Measurements from ENCODE around the gene PTGIR.

The PTGIR gene

GRCh38 chr19:46621191-46622117 lies 3.4 kb downstream of the PTGIR start:
- Histone ChIP-seq H3K9ac (ENCODE audit: insufficient read length) (no peak overlapping the region), H3K9me3 (ENCODE audit: low read depth, low read length) (no peaks in the 10 kb centered on the region), H3K36me3 (ENCODE audit: insufficient read depth, low read length) (no peaks in the 10 kb centered on the region), H3K4me3 (no peak overlapping the region), H3K27ac (no peak overlapping the region)
- no peak for DNase-seq (ENCODE audit: low read depth, low spot score)
- no peak for TF ChIP-seq POLR2AphosphoS5 (IDR thresholded peaks at IDR 0.05; ENCODE audit: borderline replicate concordance, low read depth, low read length)
- no peak for TF ChIP-seq FOXP2 (optimal IDR thresholded peaks at IDR 0.05; ENCODE audit: control extremely low read depth, extremely low read length, insufficient read depth)
- TF ChIP-seq EZH2 (IDR thresholded peaks at IDR 0.05), result no peak

- Histone ChIP-seq H3K9me3 (ENCODE audit: low read depth, low read length) (no peaks in the 10 kb centered on the region), H3K9ac (ENCODE audit: insufficient read length) (no peak overlapping the region), H3K27ac (no peak overlapping the region), H3K4me3 (no peak overlapping the region), H3K36me3 (ENCODE audit: insufficient read depth, low read length) (no peaks in the 10 kb centered on the region)
- no peak for DNase-seq (ENCODE audit: low read depth, low spot score)
- no peak for TF ChIP-seq EZH2 (IDR thresholded peaks at IDR 0.05)
- TF ChIP-seq POLR2AphosphoS5 (IDR thresholded peaks at IDR 0.05; ENCODE audit: borderline replicate concordance, low read depth, low read length), result no peak
- no peak for TF ChIP-seq FOXP2 (optimal IDR thresholded peaks at IDR 0.05; ENCODE audit: control extremely low read depth, extremely low read length, insufficient read depth)
Observed at GRCh38 chr19:46620716-46621115, 4.2 kb downstream of the PTGIR start.

- H3K27ac ChIP-seq, result no peak overlapping the region
- no peak overlapping the region for H3K9ac ChIP-seq (ENCODE audit: insufficient read length)
- no peaks in the 10 kb centered on the region for H3K9me3 ChIP-seq (ENCODE audit: low read depth, low read length)
- DNase-seq (ENCODE audit: low read depth, low spot score), result no peak
- no peak for TF ChIP-seq EZH2 (IDR thresholded peaks at IDR 0.05)
- no peak for TF ChIP-seq FOXP2 (optimal IDR thresholded peaks at IDR 0.05; ENCODE audit: control extremely low read depth, extremely low read length, insufficient read depth)
- no peak for TF ChIP-seq POLR2AphosphoS5 (IDR thresholded peaks at IDR 0.05; ENCODE audit: borderline replicate concordance, low read depth, low read length)
- H3K36me3 ChIP-seq (ENCODE audit: insufficient read depth, low read length), result no peaks in the 10 kb centered on the region
- H3K4me3 ChIP-seq, result no peak overlapping the region
Observed at GRCh38 chr19:46620267-46620666, 4.6 kb downstream of the PTGIR start.

GRCh38 chr19:46618670-46619231 lies 6.1 kb downstream of the PTGIR start:
- Histone ChIP-seq H3K27ac (no peak overlapping the region), H3K9ac (ENCODE audit: insufficient read length) (no peak overlapping the region)
- DNase-seq (ENCODE audit: low read depth, low spot score), result no peak

GRCh38 chr19:46617601-46618000 lies 7.3 kb downstream of the PTGIR start:
- H3K4me3 ChIP-seq, result no peak overlapping the region
- no peaks in the 10 kb centered on the region for H3K36me3 ChIP-seq (ENCODE audit: insufficient read depth, low read length)
- H3K27ac ChIP-seq, result no peak overlapping the region
- no peak for DNase-seq (ENCODE audit: low read depth, low spot score)
- H3K9me3 ChIP-seq (ENCODE audit: low read depth, low read length), result no peaks in the 10 kb centered on the region
- no peak overlapping the region for H3K9ac ChIP-seq (ENCODE audit: insufficient read length)
- no peak for TF ChIP-seq EZH2 (IDR thresholded peaks at IDR 0.05)
- no peak for TF ChIP-seq POLR2AphosphoS5 (IDR thresholded peaks at IDR 0.05; ENCODE audit: borderline replicate concordance, low read depth, low read length)
- no peak for TF ChIP-seq FOXP2 (optimal IDR thresholded peaks at IDR 0.05; ENCODE audit: control extremely low read depth, extremely low read length, insufficient read depth)

More at GRCh38 chr19:46618670-46619231, 6.1 kb downstream of the PTGIR start:
- H3K36me3 ChIP-seq (ENCODE audit: insufficient read depth, low read length), result no peaks in the 10 kb centered on the region
- no peaks in the 10 kb centered on the region for H3K9me3 ChIP-seq (ENCODE audit: low read depth, low read length)
- TF ChIP-seq POLR2AphosphoS5 (IDR thresholded peaks at IDR 0.05; ENCODE audit: borderline replicate concordance, low read depth, low read length) (no peak), FOXP2 (optimal IDR thresholded peaks at IDR 0.05; ENCODE audit: control extremely low read depth, extremely low read length, insufficient read depth) (no peak), EZH2 (IDR thresholded peaks at IDR 0.05) (no peak)
- no peak overlapping the region for H3K4me3 ChIP-seq

- H3K9me3 ChIP-seq (ENCODE audit: low read depth, low read length), result no peaks in the 10 kb centered on the region
- no peak overlapping the region for H3K27ac ChIP-seq
- no peak for TF ChIP-seq EZH2 (IDR thresholded peaks at IDR 0.05)
- TF ChIP-seq POLR2AphosphoS5 (IDR thresholded peaks at IDR 0.05; ENCODE audit: borderline replicate concordance, low read depth, low read length), result no peak
- no peak for TF ChIP-seq FOXP2 (optimal IDR thresholded peaks at IDR 0.05; ENCODE audit: control extremely low read depth, extremely low read length, insufficient read depth)
- H3K4me3 ChIP-seq, result no peak overlapping the region
- H3K9ac ChIP-seq (ENCODE audit: insufficient read length), result no peak overlapping the region
- DNase-seq (ENCODE audit: low read depth, low spot score), result no peak
- H3K36me3 ChIP-seq (ENCODE audit: insufficient read depth, low read length), result no peaks in the 10 kb centered on the region
Observed at GRCh38 chr19:46616631-46617322, 8.1 kb downstream of the PTGIR start.

GRCh38 chr19:46615966-46616365 lies 8.9 kb downstream of the PTGIR start:
- H3K9me3 ChIP-seq (ENCODE audit: low read depth, low read length), result no peaks in the 10 kb centered on the region
- TF ChIP-seq EZH2 (IDR thresholded peaks at IDR 0.05) (no peak), FOXP2 (optimal IDR thresholded peaks at IDR 0.05; ENCODE audit: control extremely low read depth, extremely low read length, insufficient read depth) (no peak), POLR2AphosphoS5 (IDR thresholded peaks at IDR 0.05; ENCODE audit: borderline replicate concordance, low read depth, low read length) (no peak)
- H3K36me3 ChIP-seq (ENCODE audit: insufficient read depth, low read length), result no peaks in the 10 kb centered on the region; the same call in 1 of the 2 replicates
- H3K9ac ChIP-seq (ENCODE audit: insufficient read length), result no peak overlapping the region
- no peak for DNase-seq (ENCODE audit: low read depth, low spot score)
- H3K4me3 ChIP-seq, result no peak overlapping the region
- H3K27ac ChIP-seq, result no peak overlapping the region

All from SK-N-MC (cell line).